H9 (cell line): ENCODE data around the gene SPDYE1. TPM values are rescaled to one million over a fixed set of nuclear protein-coding genes. Genes with fewer than 3 reads are reported as not detected.

Experiments
- DNase-seq: peaks from one replicate; pipeline ENCODE4 v3.0.0-alpha.2; 2017
- H2AFZ ChIP-seq: one replicate; pipeline ENCODE4 v1.6.1; 2013; ENCODE audit warnings: mild to moderate bottlenecking, low read length, control low read depth, moderate library complexity
- H2AK5ac ChIP-seq: 2 replicates; pipeline ENCODE4 v1.6.1; 2013; ENCODE audit warnings: low read length, control low read depth, mixed read lengths; ENCODE audit not compliant: insufficient read length
- H2BK120ac ChIP-seq: one replicate; pipeline ENCODE4 v1.6.1; 2013; ENCODE audit warnings: low read depth, mild to moderate bottlenecking, low read length, control low read depth, inconsistent platforms; ENCODE audit not compliant: poor library complexity, severe bottlenecking
- H2BK12ac ChIP-seq: 2 replicates; pipeline ENCODE4 v1.6.1; 2013; ENCODE audit warnings: low read length, control low read depth, mixed read lengths, low read depth; ENCODE audit not compliant: insufficient read length
- H2BK15ac ChIP-seq: 2 replicates; pipeline ENCODE4 v1.6.1; 2013; ENCODE audit warnings: low read depth, low read length, control low read depth
- H2BK20ac ChIP-seq: one replicate; pipeline ENCODE4 v1.6.1; 2013; ENCODE audit warnings: low read depth, mild to moderate bottlenecking, low read length, control low read depth, inconsistent platforms; ENCODE audit not compliant: poor library complexity, severe bottlenecking
- H2BK5ac ChIP-seq: 2 replicates; pipeline ENCODE4 v1.6.1; 2013; ENCODE audit warnings: low read length, control low read depth, mixed read lengths; ENCODE audit not compliant: insufficient read length
- H3K14ac ChIP-seq: 2 replicates; pipeline ENCODE4 v1.6.1; 2013; ENCODE audit warnings: low read length, control low read depth; ENCODE audit not compliant: insufficient read depth
- H3K18ac ChIP-seq: 2 replicates; pipeline ENCODE4 v1.6.1; 2013; ENCODE audit warnings: low read depth, mild to moderate bottlenecking, mixed read lengths, low read length, control low read depth; ENCODE audit not compliant: insufficient read length
- H3K23ac ChIP-seq: 2 replicates; pipeline ENCODE4 v1.6.1; 2013; ENCODE audit warnings: low read length, control low read depth, mixed read lengths, low read depth; ENCODE audit not compliant: insufficient read length
- H3K23me2 ChIP-seq: 2 replicates; pipeline ENCODE4 v1.6.1; 2013; ENCODE audit warnings: low read depth, mild to moderate bottlenecking, mixed read lengths, low read length, control low read depth; ENCODE audit not compliant: insufficient read length, poor library complexity, severe bottlenecking
- H3K27ac ChIP-seq: 2 replicates; pipeline ENCODE4 v1.5.1; 2013; ENCODE audit warnings: low read length, control low read depth, mixed read lengths, low read depth; ENCODE audit not compliant: insufficient read length
- H3K27me3 ChIP-seq: 2 replicates; pipeline ENCODE4 v1.6.1; 2013; ENCODE audit warnings: low read length, control low read depth, inconsistent platforms; ENCODE audit not compliant: insufficient read depth
- H3K4ac ChIP-seq: 2 replicates; pipeline ENCODE4 v1.6.1; 2013; ENCODE audit warnings: low read depth, mild to moderate bottlenecking, control low read depth, inconsistent platforms, low read length, moderate library complexity
- H3K4me1 ChIP-seq: 2 replicates; pipeline ENCODE4 v1.6.1; 2013; ENCODE audit warnings: low read length, control low read depth, inconsistent platforms; ENCODE audit not compliant: insufficient read depth
- H3K4me2 ChIP-seq: 2 replicates; pipeline ENCODE4 v1.6.1; 2013; ENCODE audit warnings: low read length, control low read depth, mixed read lengths; ENCODE audit not compliant: insufficient read length, insufficient read depth
- H3K56ac ChIP-seq: 2 replicates; pipeline ENCODE4 v1.6.1; 2013; ENCODE audit warnings: low read depth, mild to moderate bottlenecking, mixed read lengths, low read length, control low read depth; ENCODE audit not compliant: insufficient read length
- H3K79me1 ChIP-seq: 2 replicates; pipeline ENCODE4 v1.6.1; 2013; ENCODE audit warnings: low read depth, mild to moderate bottlenecking, moderate library complexity, low read length, control low read depth, inconsistent platforms; ENCODE audit not compliant: insufficient read depth, poor library complexity, severe bottlenecking
- H3K79me2 ChIP-seq: 2 replicates; pipeline ENCODE4 v1.6.1; 2013; ENCODE audit warnings: low read length, control low read depth, inconsistent platforms; ENCODE audit not compliant: insufficient read depth
- H3K9ac ChIP-seq: 2 replicates; pipeline ENCODE4 v1.6.1; 2013; ENCODE audit warnings: low read length, control low read depth, mixed read lengths; ENCODE audit not compliant: insufficient read length; ENCODE audit errors: extremely low read depth
- H3K9me3 ChIP-seq: one replicate; pipeline ENCODE4 v1.6.1; 2013; ENCODE audit warnings: low read depth, low read length, inconsistent platforms; ENCODE audit not compliant: control insufficient read depth
- H3T11ph ChIP-seq: one replicate; pipeline ENCODE4 v1.6.1; 2013; ENCODE audit warnings: mild to moderate bottlenecking, low read length, control low read depth, inconsistent platforms
- H4K20me1 ChIP-seq: one replicate; pipeline ENCODE4 v1.6.1; 2013; ENCODE audit not compliant: control insufficient read depth, insufficient read length, insufficient read depth
- H4K5ac ChIP-seq: 2 replicates; pipeline ENCODE4 v1.6.1; 2013; ENCODE audit warnings: low read depth, mild to moderate bottlenecking, mixed read lengths, low read length, control low read depth; ENCODE audit not compliant: insufficient read length
- H4K8ac ChIP-seq: replicated peaks from 2 replicates; pipeline ENCODE4 v1.6.1; 2013; ENCODE audit warnings: low read length, control low read depth, mixed read lengths, low read depth; ENCODE audit not compliant: insufficient read length
- H4K91ac ChIP-seq: 2 replicates; pipeline ENCODE4 v1.6.1; 2013; ENCODE audit warnings: low read depth, mild to moderate bottlenecking, moderate library complexity, mixed read lengths, low read length, control low read depth; ENCODE audit not compliant: insufficient read length
- H3K27ac Mint-ChIP-seq, 3 experiments: 2 replicates in 2 of 3; 3 replicates in 1 of 3; pipeline ENCODE4 v1.8.0; 2020 to 2021; ENCODE audit warnings: mixed read lengths in 3 of 3, mild to moderate bottlenecking in 1 of 3, moderate library complexity in 1 of 3
- H3K27me3 Mint-ChIP-seq: 2 replicates; pipeline ENCODE4 v1.8.0; 2021; ENCODE audit warnings: low read depth, mild to moderate bottlenecking, moderate library complexity, mixed read lengths
- H3K36me3 Mint-ChIP-seq, 3 experiments: 2 replicates in 2 of 3; 3 replicates in 1 of 3; pipeline ENCODE4 v1.8.0; 2020 to 2021; ENCODE audit warnings: low read depth in 3 of 3, mixed read lengths in 3 of 3; ENCODE audit not compliant: insufficient read depth in 1 of 3
- H3K4me1 Mint-ChIP-seq, 2 experiments: 2 replicates each; pipeline ENCODE4 v1.8.0; 2020; ENCODE audit warnings: mixed read lengths in 2 of 2
- H3K4me3 Mint-ChIP-seq, 2 experiments: 2 replicates in 1 of 2; 3 replicates in 1 of 2; pipeline ENCODE4 v1.8.0; 2020 to 2021; ENCODE audit warnings: mild to moderate bottlenecking in 2 of 2, mixed read lengths in 2 of 2, moderate library complexity in 1 of 2
- H3K9me3 Mint-ChIP-seq, 2 experiments: 2 replicates in 1 of 2; 3 replicates in 1 of 2; pipeline ENCODE4 v1.8.0; 2020; ENCODE audit warnings: mild to moderate bottlenecking in 2 of 2, mixed read lengths in 2 of 2, moderate library complexity in 1 of 2
- WGBS: extraction: QIAGEN DNeasy Blood & Tissue Kit; methylation state at CpG from one replicate; pipeline ENCODE4 v1.1.7; 2013; ENCODE audit warnings: missing lambda C conversion rate, low lambda C conversion rate, mixed read lengths; ENCODE audit not compliant: insufficient read length; ENCODE audit errors: extremely low coverage; 5-methylcytosine and 5-hydroxymethylcytosine counted together
- total RNA-seq: library from RNA; stranded (reverse); gene quantifications from 2 replicates; pipeline ENCODE4 v1.2.1, GENCODE V29; 2021
- TF ChIP-seq, protein P1 (sequence below): fragments of 200-600 bp; sonication (generic); conservative IDR thresholded peaks from 3 replicates; pipeline ENCODE4 v1.8.0; 2021; ENCODE audit warnings: antibody characterized with exemption, mild to moderate bottlenecking

Gene SPDYE1
- total RNA-seq, 1 experiment from 2014 or later = not detected

DNA sequence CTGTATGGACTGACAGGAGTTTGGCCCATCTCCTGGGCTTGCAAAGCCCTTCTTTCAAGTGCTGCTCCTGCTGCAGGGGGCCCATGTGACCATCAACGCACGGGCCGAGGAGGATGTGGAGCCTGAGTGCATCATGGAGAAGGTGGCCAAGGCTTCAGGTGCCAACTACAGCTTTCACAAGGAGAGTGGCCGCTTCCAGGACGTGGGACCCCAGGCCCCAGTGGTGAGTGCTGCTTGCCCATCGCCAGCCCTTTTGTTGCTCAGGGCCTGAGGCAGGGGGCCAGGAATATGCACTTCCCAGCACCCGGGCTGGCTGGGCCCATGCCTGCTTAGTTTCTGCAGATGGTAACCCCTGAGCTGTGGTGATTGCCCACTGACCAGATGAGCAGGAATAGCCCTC lies 59.0 kb downstream of the SPDYE1 start:
- H3K23me2 ChIP-seq = no peaks in the 10 kb centered on the region
- H4K8ac ChIP-seq = no peak overlapping the region
- Mint-ChIP-seq H3K4me3 (no peak overlapping the region), H3K27me3 (no peaks in the 10 kb centered on the region), H3K4me1 (no peaks in the 10 kb centered on the region), H3K36me3 (peaks cover 22 to 82% (median 54%) of the 10 kb centered on the region in 3 experiments; a peak in 6 of 7 replicates), H3K27ac (no peak overlapping the region), H3K9me3 (no peaks in the 10 kb centered on the region; a peak in 2 of 5 replicates)
- TF ChIP-seq, protein P1, sequence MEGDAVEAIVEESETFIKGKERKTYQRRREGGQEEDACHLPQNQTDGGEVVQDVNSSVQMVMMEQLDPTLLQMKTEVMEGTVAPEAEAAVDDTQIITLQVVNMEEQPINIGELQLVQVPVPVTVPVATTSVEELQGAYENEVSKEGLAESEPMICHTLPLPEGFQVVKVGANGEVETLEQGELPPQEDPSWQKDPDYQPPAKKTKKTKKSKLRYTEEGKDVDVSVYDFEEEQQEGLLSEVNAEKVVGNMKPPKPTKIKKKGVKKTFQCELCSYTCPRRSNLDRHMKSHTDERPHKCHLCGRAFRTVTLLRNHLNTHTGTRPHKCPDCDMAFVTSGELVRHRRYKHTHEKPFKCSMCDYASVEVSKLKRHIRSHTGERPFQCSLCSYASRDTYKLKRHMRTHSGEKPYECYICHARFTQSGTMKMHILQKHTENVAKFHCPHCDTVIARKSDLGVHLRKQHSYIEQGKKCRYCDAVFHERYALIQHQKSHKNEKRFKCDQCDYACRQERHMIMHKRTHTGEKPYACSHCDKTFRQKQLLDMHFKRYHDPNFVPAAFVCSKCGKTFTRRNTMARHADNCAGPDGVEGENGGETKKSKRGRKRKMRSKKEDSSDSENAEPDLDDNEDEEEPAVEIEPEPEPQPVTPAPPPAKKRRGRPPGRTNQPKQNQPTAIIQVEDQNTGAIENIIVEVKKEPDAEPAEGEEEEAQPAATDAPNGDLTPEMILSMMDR = no peak
- no peak overlapping the region for H2AK5ac ChIP-seq
- no CpG with 5 or more reads among the region's 7 CpGs for WGBS
- H3K27ac ChIP-seq = no peak overlapping the region
- no peak for DNase-seq
- no peak overlapping the region for H2BK15ac ChIP-seq
- no peak overlapping the region for H2BK120ac ChIP-seq
- H3K9ac ChIP-seq = no peak overlapping the region
- H4K20me1 ChIP-seq = no peaks in the 10 kb centered on the region
- H3K4ac ChIP-seq = no peak overlapping the region
- no peaks in the 10 kb centered on the region for H3K27me3 ChIP-seq
- H4K5ac ChIP-seq = no peak overlapping the region
- no peaks in the 10 kb centered on the region for H3K79me2 ChIP-seq
- no peak overlapping the region for H3K14ac ChIP-seq
- H3T11ph ChIP-seq = no peak overlapping the region
- H3K56ac ChIP-seq = no peak overlapping the region
- H4K91ac ChIP-seq = no peak overlapping the region
- no peaks in the 10 kb centered on the region for H3K9me3 ChIP-seq
- no peak overlapping the region for H2AFZ ChIP-seq
- H2BK5ac ChIP-seq = no peak overlapping the region
- H2BK12ac ChIP-seq = no peak overlapping the region
- H3K23ac ChIP-seq = no peak overlapping the region
- no peaks in the 10 kb centered on the region for H3K79me1 ChIP-seq
- no peak overlapping the region for H3K4me2 ChIP-seq
- no peaks in the 10 kb centered on the region for H3K4me1 ChIP-seq
- H2BK20ac ChIP-seq = no peak overlapping the region
- H3K18ac ChIP-seq = no peak overlapping the region
